NCI-H526 treated with DMSO at 0.1 percent for 48 hours (cell line): ENCODE data around the gene ADGRA3.
"Not testable (repeated sequence)": the region's sequence is repeated elsewhere in the genome, so short reads cannot be mapped to it uniquely, and the experiment has no call there.

Source experiments
- DNase-seq: peaks from one replicate; lab custom pipeline; 2025; lab: John Stamatoyannopoulos, UW

ADGRA3 gene

DNA sequence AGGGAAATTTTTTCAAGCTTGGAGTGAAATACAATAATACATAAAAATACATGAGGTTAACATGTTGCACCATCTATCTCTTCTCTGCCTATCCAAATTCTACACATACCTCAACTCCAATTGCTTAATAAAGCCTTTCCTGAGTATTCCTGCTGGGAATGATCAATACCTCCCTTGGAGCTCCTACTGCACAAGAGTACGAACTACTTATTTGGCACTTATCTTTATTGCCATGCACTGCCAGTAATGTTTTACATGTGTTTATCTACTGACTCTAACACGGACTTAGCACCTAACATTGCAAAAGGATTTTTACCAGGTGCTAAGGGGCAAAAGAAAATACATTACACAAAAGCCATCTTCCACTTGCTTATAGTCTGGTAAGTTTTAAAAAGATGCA lies 80.2 kb downstream of the ADGRA3 start:
- no peak for DNase-seq

DNA sequence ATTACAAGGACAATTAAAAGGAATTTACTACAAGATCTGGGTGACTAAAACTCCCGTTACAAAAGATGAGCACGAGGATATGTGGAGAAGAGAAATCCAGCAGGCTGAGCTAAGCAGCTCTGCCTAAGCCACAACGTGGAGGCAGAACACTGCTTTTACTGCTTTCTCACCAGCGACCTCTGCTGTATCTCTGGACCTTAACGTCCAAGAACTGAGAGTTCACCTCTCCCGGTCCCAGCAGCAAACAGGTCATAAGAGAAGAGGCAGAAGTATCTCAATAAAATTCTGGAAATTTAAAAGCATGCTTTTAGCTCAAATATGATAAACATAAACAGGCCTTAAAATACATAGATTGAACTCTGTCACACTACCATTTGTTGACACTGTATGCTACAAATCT lies 81.0 kb downstream of the ADGRA3 start:
- DNase-seq: no peak

DNA sequence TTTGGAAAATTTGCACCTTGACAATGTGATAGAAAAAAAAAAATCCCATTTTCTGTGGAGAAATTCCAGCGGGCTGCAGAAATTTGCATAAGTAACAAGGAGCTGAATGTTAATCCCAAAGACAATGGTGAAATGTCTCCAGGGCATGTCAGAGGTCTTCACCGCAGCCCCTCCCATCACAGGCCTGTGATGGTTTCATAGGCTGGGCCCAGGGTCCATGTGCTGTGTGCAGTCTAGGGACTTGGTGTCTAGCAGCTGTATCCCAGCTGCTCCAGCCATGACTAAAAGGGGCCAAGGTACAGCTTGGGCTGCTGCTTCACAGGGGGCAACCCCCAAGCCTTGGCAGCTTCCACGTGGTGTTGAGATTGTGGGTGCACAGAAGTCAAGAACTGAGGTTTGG lies 85.2 kb downstream of the ADGRA3 start:
- no peak for DNase-seq

DNA sequence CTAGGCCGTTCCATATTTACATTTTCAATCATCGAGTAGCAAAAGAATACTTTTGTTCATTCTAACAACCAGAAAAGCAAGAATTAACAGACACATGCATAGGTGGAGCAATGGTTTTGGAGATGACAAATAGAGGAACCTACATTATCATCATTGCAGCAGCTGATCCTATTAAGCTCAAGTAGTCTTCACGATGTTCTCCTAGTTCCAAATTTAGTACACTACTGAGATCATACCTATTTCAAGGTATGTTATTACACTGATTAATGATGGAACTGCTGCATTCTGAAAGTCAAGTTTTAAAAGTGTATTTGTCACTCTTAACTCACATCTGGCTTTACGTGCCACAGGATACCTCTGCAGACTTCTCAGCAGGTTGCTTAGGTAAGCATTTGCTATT lies 87.4 kb downstream of the ADGRA3 start:
- no peak for DNase-seq

DNA sequence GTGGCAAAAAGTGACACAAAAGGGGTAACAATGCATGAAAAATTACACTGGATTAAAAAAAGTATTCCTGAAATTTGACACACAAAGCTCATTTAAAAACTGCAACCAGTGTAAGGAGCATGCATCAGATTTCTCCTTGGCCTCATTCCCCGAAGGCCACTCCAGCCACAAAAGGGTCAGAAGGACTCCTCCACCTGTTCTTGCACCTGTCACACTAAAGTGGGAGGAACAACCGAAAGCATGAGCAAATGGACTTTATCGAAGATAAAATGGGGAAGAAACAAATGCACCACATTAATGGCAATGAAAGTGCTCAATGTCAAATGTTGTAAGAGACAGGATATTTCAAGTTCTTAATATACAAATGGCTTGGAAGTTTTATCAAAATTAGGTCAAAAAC lies 88.2 kb downstream of the ADGRA3 start:
- no peak for DNase-seq

DNA sequence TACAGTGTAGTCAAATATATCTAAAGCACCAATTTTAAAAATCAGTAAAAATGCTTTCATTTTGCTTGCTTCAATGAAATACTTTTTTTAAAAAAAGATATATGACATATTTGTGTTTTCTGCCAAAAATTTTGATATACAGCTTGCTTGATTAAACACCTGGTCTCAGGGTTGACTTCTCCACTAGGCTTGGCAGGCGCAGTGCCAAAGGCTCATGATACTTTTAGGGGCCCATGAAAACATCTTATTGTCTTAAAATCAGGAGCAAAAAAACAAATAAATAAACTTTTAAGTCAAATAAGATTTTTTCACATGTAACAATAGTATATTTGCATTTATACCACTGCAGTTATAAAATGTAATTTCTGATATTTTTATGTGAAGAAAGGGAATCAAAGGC lies 95.6 kb downstream of the ADGRA3 start:
- no peak for DNase-seq

DNA sequence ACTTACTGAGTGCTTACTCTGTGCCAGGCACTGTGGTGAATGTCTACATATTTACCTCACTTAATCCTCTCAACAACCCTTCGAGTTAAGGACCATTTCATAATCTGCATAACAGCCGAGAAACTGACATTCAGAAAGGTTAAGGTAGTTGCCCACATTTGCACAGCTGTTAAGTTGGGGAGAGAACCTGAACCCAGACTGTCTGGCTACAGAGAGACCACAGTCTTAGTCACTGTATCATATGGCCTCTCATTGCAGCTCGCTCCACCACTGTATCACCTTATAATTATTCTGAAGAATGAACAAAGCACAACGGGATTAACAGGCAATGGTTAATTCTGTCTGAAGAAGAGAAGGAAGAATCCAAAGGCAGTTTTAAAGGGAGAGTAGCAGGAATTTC lies 98.5 kb downstream of the ADGRA3 start:
- no peak for DNase-seq

DNA sequence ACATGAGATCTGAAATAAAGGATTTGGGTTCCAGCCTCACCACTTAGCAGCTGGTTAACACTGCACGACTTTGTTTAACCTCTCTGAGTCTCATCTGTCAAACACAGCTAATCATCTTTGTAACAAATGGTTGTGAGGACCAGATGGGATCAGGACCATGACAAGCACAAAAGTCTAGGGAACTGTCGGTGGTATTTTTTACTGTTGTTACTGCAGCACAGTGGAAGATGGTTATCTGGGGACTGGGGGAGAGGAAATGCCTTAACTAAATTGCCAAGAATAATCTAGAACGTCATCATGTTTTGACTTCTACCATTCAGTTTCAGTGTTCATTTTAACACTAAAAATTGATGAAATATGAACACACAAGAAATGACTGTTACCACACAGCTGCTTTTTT lies 99.5 kb downstream of the ADGRA3 start:
- no peak for DNase-seq

DNA sequence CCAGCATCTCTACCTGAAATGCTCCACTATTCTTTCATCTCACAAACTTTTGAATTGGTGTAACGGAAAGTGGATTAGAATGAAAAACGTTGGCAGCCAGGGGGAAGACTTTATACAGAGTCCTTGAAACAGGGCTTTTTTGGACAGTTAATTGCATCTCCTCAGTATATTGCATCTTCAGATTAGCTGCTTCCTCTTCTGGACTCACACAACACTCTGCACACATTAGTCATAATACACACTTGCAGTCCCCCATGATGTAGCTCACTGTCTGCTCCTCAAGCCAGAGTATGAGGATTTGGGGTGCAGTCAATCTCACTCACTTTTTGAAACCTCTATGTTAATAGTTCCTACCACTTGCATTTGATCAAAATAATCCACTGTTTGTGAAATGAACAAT lies 101.0 kb downstream of the ADGRA3 start:
- no peak for DNase-seq

DNA sequence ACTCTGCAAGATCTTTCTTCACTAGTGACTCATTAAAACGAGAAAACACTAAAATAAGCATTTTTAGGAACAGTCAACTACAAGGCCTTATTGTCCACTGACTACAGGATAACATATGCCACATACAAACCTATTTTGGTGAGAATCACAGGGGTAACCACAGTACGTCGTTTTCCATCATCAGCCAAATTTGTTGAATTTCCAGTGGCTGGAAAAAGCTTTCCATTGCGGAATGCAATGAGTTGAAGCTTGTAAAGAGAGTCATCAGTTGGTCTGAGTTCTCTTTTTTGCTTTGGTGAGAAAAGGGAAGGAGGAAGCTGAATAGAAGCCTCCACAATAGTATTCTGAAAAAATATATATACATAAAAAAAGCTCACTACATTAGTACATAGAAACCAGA lies 102.4 kb downstream of the ADGRA3 start:
- no peak for DNase-seq

DNA sequence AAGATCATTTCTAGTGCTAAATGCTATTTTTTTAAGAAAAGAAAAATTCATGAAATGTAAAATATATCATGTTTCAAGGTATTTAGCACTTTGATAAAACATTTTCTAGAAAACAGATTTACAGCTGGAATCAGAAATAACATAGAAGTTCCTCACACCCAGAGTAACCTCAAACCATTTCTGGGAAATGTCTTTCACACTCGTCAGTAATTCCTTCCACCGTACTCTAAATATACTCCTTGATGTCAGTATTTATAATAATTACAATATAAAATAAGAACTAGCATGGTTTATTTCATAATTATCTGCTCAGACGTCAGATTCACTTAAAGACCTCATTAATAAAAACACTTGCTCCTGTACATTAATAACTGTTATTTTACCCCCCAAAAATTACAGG lies 103.9 kb downstream of the ADGRA3 start:
- no peak for DNase-seq

DNA sequence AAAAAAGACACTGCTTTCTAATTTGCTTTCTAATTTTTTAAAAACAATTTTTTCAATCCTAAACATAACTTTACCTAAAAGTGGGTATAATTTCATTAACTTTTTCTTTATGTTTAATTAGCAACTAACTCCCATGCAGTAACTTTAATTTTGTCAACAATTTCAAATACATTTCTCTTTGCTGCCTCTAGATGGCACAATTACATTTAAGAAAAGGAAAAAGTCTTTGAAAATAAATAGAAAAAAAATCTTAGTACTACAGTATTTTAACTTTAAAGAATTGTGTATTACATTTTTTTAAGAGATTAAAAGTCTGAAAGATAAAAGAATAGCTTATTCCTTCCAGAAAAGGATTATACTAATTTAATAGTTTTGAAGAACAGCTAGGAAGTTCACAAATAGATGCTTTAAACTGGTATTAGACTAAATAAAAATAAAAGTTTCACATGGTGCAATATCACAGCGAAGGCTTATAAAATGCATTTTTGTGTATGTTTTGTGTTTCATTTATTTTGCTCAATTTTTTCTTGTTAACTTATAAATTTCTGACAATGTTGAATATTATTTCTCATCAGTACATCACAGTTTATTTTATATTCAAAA lies 105.1 kb downstream of the ADGRA3 start:
- DNase-seq: peak; percentile 24

DNA sequence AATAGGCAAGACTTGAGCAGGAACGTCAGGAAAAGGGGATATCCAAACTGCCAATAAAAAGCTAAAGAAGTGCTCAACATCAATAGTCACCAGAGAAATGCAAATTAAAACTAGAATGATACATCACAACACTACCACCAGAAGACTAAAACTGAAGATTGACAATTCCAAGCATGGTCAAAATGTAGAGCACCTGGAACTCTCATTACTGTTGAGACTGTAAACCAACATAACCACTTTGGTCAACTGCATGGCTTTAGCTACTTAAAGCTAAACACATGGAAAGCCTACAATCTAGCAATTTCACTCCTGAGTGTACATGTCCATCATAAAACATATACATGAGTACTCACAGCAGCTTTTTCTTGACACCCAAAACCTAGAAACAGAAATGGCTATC lies 107.4 kb downstream of the ADGRA3 start:
- DNase-seq: no peak

DNA sequence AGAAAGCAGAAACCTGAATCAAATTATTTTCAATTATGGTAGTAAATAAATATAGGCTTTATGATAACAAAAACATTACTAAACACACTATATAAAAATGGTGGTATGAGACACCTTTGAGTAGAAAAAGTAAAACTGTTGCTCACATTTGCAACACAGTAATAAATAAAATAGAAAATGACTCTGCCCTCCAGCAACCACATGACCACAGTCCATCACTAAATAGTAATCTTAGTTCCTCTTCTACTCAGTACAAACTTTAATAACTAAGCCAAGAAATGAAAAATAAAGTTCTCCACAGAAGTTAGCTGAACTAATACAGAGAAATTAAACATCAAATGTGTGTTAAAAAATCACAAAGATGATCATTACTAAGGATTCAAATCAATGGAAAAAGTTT lies 108.5 kb downstream of the ADGRA3 start:
- no peak for DNase-seq

DNA sequence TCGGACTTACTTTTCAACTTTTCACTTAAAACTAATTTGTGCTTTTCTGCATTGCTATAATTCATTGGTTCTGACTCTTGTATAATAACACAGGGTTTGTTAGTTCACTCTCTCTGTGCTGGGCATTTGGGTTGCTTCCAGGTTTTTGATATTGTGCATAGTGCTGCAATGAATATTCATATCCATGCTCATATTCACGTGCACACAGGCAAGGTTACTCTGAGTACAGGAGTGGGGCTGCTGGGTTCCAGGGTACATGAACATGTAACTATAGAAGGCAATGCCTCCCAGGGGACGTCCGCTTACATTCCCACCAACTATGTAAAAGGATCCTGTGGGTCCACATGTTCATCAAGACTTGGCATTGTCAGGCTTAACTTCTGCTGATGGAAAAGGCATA lies 117.2 kb downstream of the ADGRA3 start:
- no peak for DNase-seq

DNA sequence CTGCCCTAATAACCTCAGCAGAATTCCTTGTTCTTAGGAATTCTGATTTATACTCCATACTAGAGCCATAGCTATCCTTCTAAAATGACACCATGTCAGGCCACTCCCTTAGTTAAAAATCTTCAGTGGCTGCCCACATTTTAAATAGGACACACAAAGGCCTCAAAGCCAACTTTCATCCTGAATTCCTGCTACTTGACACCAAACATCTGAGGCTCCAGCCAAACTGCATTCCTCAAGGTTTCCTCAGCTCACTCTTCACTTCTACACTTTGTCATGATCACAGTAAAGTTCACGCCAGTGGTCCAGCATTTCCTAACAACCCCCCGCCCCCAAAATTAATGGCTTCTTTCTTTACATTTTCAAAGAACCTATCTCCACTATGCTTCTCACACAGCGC lies 124.3 kb downstream of the ADGRA3 start:
- DNase-seq: no peak

DNA sequence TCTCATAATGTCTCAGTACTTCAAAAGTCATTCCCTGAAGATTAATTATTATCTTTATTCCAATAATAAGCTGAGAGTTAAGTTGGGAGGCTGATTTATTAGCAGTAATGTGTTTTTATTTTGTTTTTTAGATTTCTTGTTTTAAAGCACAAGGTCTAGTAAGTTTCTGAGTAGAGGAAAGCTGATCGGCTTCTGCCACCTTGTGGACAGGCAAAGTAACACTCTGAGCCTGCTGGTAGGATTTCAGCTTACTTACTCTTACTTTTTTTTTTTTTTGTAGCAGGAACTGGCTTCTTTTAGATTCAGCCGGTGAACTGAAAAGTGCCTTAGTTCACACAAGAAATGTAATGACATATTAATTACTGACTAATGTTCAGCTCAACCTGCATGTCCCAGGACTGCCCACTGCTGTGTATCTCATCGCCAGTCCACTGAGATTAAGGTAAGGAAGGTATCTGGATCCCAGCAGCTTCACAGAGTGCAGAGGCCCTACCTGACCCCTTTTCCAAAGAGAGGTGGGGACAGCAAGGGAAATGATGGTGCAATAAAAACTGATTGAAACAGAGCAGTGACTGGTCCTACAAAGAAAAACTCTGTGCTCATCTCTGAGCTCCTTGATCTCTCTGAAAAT lies 126.5 kb downstream of the ADGRA3 start:
- peak; percentile 28 for DNase-seq

DNA sequence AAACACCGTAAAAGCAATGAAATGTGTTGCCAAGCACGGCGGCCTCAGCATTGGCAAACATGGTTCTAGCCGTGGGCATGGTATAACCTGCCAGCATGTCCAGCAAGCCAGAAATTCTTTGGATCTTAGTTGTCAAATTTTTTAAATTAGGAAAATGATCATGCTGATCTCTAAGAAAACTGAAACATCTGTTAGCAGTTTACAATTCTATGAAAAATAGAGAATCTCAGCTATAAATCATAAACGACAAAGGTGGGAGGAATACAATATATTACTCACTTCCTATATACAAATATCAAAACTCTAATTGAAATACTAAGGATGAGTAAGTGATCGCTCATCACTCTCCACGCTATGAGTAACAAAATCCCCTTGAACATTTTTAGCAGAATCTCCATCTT lies 130.3 kb downstream of the ADGRA3 start:
- DNase-seq: no peak

DNA sequence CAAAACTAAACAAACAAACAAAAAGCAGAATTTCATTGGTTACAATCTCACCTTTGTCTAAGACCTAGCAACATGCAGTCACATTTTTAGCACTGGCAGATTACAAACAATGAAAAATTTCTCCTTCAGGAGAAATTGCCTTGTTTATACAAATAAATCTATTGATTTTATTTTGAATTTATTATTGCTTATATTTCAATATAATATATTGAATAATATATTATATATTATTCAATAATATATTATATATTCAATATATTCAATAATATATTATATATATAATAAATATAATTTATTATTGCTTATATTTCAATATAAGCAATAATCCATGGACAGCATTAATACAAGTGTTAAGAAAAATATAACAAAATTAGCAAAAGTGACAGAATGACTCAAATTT lies 131.7 kb downstream of the ADGRA3 start:
- DNase-seq: no peak

DNA sequence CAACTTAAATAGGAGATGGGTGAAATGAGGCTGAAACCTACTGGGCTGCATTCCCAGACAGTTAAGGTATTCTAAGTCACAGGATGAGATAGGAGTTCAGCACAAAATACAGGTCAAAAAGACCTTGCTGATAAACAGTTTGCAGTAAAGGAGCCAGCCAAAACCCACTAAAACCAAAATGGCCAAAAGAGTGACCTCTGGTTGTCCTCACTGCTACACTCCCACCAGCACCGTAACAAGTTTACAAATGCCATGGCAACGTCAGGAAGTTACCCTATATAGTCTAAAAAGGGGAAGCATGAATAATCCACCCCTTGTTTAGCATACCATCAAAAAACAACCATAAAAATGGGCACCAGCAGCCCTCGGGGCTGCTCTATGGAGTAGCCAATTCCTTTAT lies 133.7 kb downstream of the ADGRA3 start:
- DNase-seq: not testable (repeated sequence)

DNA sequence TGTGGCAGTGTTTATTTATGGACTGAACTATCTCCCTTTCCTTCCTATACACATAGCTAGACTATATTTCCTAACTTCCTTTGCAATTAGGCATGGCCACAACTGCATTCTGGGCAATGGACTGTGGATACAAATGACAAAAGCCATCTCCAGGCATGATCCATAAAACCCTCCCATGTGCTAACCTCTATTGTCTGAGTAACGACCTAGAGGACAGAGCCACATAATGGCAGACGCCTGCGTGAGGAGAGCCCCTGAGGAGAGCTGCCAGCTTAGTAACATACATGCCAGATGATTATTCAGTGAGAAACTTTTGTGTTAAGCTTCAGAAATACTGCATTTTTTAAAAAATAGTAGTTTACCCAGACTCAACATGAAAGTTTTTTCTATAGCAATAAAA lies 142.9 kb downstream of the ADGRA3 start:
- DNase-seq: no peak

DNA sequence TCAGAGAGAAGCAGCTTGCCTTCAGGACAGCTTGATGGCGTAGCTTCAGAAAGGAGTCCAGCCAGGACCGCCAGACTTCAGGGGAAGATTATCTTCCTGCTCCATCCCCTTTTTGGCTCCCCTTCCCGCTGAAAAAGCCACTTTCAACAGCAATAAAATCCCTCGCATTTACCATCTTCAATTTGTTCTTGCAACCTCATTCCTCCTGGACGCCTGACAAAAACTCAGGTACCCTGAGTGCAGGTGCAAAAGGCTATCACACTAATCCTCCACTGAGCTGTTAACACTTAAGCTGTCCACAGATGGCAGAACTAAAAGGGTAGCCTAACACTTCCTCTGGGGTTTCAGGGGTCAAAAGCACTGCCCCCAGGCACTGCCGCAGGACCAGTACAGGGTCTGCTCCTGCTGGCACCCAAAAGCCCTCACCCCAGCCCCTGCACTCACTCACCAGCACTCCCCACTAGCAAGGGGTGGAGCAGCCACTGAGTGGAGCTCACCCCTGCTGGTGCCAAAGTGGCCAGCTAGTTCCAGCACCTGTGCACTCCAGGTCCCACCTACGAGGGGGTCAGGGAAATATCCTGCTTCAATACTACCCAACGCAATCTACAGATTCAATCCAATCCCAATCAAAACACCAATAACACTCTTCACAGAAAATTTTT lies 145.8 kb downstream of the ADGRA3 start:
- no peak for DNase-seq

DNA sequence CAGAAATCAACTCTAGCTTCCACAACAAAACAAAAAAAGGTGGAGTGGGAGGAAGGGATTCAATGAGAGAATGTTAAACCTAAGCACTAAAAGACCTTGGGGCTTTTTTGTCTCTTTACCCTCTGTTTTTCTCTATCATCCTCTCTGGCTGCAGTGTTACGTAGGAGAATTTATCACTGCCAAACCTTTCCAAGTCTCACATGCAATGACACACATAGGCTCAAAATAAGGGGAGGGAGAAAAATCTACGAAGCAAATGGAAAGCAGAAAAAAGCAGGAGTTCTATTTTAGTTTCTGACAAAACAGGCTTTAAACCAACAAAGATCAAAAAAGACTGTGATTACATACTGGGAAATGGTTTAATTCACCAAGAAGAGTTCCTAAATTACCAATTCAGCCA lies 152.1 kb downstream of the ADGRA3 start:
- no peak for DNase-seq

DNA sequence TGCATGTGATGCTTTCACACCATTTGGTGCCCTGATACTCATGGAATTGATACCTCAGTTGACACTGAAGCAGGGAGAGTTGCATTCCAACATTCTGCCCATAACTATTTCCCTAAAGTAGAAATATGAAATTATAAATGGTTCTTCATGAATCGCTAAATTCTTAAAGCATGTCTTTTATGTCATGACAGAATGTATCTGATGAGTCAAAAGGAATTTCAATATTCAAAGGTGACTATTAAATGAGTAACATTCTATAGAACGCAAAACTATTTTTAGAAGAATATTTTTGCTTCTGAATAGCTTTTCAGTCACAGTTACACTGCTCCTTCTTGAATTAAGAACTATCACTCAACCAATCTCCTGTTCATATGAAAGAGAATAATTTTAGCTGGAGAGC lies 152.8 kb downstream of the ADGRA3 start:
- no peak for DNase-seq
